H1 (cell line): ENCODE results near the gene CCP110. TPM values are rescaled to one million over a fixed set of nuclear protein-coding genes. Genes with fewer than 3 reads are reported as not detected.

Source experiments
- CTCF ChIA-PET: fragments of 300-600 bp; sonication (Branson Sonifier 250); formaldehyde crosslinking; loops from one replicate; lab custom pipeline; 2021; ENCODE audit not compliant: partially characterized antibody; lab: Charles Lee
- POLR2A ChIA-PET: fragments of 300-600 bp; sonication (Branson Sonifier 250); formaldehyde crosslinking; loops from one replicate; lab custom pipeline; 2021; ENCODE audit warnings: inconsistent platforms; ENCODE audit not compliant: partially characterized antibody; lab: Charles Lee
- DNase-seq, 2 experiments: peaks; one replicate each; pipeline versions ENCODE4 v3.0.0 to v3.0.0-alpha.2; 2010 to 2022; ENCODE audit warnings: low spot score in 2 of 2, low read depth in 1 of 2, mixed read lengths in 1 of 2
- FAIRE-seq: peaks from 2 replicates; lab custom pipeline; 2011; peaks lifted over from hg19 to GRCh38; lab: Jason Lieb, UNC
- H2AFZ ChIP-seq: 2 replicates; pipeline ENCODE4 v1.8.1; 2012; ENCODE audit warnings: low read length, inconsistent platforms
- H2AK5ac ChIP-seq: 2 replicates; pipeline ENCODE4 v1.6.1; 2013; ENCODE audit warnings: low read depth, low read length
- H2BK120ac ChIP-seq: replicated peaks from 2 replicates; pipeline ENCODE3; 2013; ENCODE audit warnings: low read depth, low read length, inconsistent platforms
- H2BK12ac ChIP-seq: 2 replicates; pipeline ENCODE4 v1.6.1; 2013; ENCODE audit warnings: low read depth, low read length
- H2BK15ac ChIP-seq: 2 replicates; pipeline ENCODE4 v1.6.1; 2013; ENCODE audit warnings: low read length
- H2BK20ac ChIP-seq: 2 replicates; pipeline ENCODE4 v1.6.1; 2013; ENCODE audit warnings: low read length
- H2BK5ac ChIP-seq: 2 replicates; pipeline ENCODE4 v1.6.1; 2013; ENCODE audit warnings: low read depth, low read length
- H3K14ac ChIP-seq: 2 replicates; pipeline ENCODE4 v1.6.1; 2013; ENCODE audit warnings: inconsistent platforms; ENCODE audit not compliant: insufficient read length
- H3K18ac ChIP-seq: 2 replicates; pipeline ENCODE4 v1.6.1; 2013; ENCODE audit warnings: low read length; ENCODE audit errors: extremely low read depth
- H3K23ac ChIP-seq: 2 replicates; pipeline ENCODE4 v1.6.1; 2013; ENCODE audit warnings: inconsistent platforms; ENCODE audit not compliant: insufficient read length
- H3K23me2 ChIP-seq: 2 replicates; pipeline ENCODE4 v1.6.1; 2013; ENCODE audit warnings: low read depth, low read length
- H3K27ac ChIP-seq: 2 replicates; pipeline ENCODE4 v1.6.1; 2011; ENCODE audit warnings: low read depth, low read length, inconsistent platforms
- H3K27me3 ChIP-seq, 4 experiments: replicated peaks in 1 of 4; 1 replicate in 1 of 4; 2 replicates in 3 of 4; pipeline versions ENCODE4 v1.6.1 to v1.8.1; 2011 to 2013; ENCODE audit warnings: low read length in 3 of 4, mild to moderate bottlenecking in 3 of 4, inconsistent platforms in 2 of 4, mixed read lengths in 2 of 4, moderate library complexity in 1 of 4; ENCODE audit not compliant: control insufficient read depth in 3 of 4, insufficient read depth in 3 of 4; ENCODE audit errors: extremely low read depth in 1 of 4
- H3K36me3 ChIP-seq, 4 experiments: 2 replicates each; pipeline versions ENCODE4 v1.6.1 to v1.8.1; 2011 to 2013; ENCODE audit warnings: mild to moderate bottlenecking in 4 of 4, low read length in 3 of 4, moderate library complexity in 2 of 4, control low read depth in 1 of 4, inconsistent platforms in 1 of 4; ENCODE audit not compliant: insufficient read depth in 4 of 4, control insufficient read depth in 2 of 4
- H3K4ac ChIP-seq: replicated peaks from 2 replicates; pipeline ENCODE3; 2013; ENCODE audit warnings: low read length, low read depth, mixed read lengths, inconsistent platforms; ENCODE audit not compliant: insufficient read length
- H3K4me1 ChIP-seq, 4 experiments: replicated peaks in 1 of 4; 1 replicate in 1 of 4; 2 replicates in 3 of 4; pipeline versions ENCODE4 v1.6.1 to v1.8.1; 2011 to 2013; ENCODE audit warnings: low read length in 3 of 4, inconsistent platforms in 2 of 4, mixed read lengths in 1 of 4; ENCODE audit not compliant: insufficient read depth in 4 of 4, control insufficient read depth in 3 of 4
- H3K4me2 ChIP-seq, 2 experiments: 2 replicates each; pipeline versions ENCODE4 v1.6.1 to v1.8.1; 2011 to 2013; ENCODE audit warnings: low read depth in 2 of 2, low read length in 2 of 2, control low read depth in 1 of 2, inconsistent platforms in 1 of 2, mild to moderate bottlenecking in 1 of 2; ENCODE audit not compliant: insufficient read depth in 1 of 2
- H3K4me3 ChIP-seq, 4 experiments: fragments of 200-600, 300-600 bp in 1 of 4; sonication (generic), shearing (Covaris generic), sonication (Bioruptor Twin) in 1 of 4; 2 replicates each; pipeline versions ENCODE4 v1.5.1 to v1.8.1; 2011 to 2016; ENCODE audit warnings: low read length in 4 of 4, low read depth in 3 of 4, control low read depth in 2 of 4, inconsistent platforms in 2 of 4, mild to moderate bottlenecking in 2 of 4, mixed read lengths in 1 of 4, moderate library complexity in 1 of 4; ENCODE audit not compliant: insufficient read depth in 2 of 4; ENCODE audit errors: extremely low read depth in 1 of 4
- H3K56ac ChIP-seq: replicated peaks from 2 replicates; pipeline ENCODE3; 2013; ENCODE audit warnings: low read depth, mild to moderate bottlenecking, mixed read lengths, low read length, inconsistent platforms; ENCODE audit not compliant: insufficient read length
- H3K79me1 ChIP-seq: 2 replicates; pipeline ENCODE4 v1.6.1; 2013; ENCODE audit warnings: low read depth, low read length, control low read depth
- H3K79me2 ChIP-seq, 2 experiments: 2 replicates each; pipeline versions ENCODE4 v1.6.1 to v1.8.1; 2012 to 2013; ENCODE audit warnings: low read length in 2 of 2, mild to moderate bottlenecking in 2 of 2, inconsistent platforms in 1 of 2; ENCODE audit not compliant: insufficient read depth in 2 of 2, control insufficient read depth in 1 of 2
- H3K9ac ChIP-seq, 4 experiments: replicated peaks in 1 of 4; 1 replicate in 1 of 4; 2 replicates in 3 of 4; pipeline versions ENCODE4 v1.6.1 to v1.8.1; 2011 to 2013; ENCODE audit warnings: low read depth in 3 of 4, low read length in 3 of 4, control low read depth in 2 of 4, mild to moderate bottlenecking in 2 of 4, moderate library complexity in 2 of 4, inconsistent platforms in 1 of 4; ENCODE audit errors: extremely low read depth in 1 of 4
- H3K9me3 ChIP-seq, 2 experiments: 2 replicates each; pipeline versions ENCODE4 v1.6.1 to v1.8.1; 2012 to 2013; ENCODE audit warnings: mild to moderate bottlenecking in 2 of 2, moderate library complexity in 2 of 2, control low read depth in 1 of 2, inconsistent platforms in 1 of 2, low read depth in 1 of 2, low read length in 1 of 2, mixed read lengths in 1 of 2; ENCODE audit not compliant: insufficient read depth in 2 of 2
- H4K20me1 ChIP-seq, 2 experiments: replicated peaks in 1 of 2; 2 replicates each; pipeline versions ENCODE3 to v1.8.1; 2011 to 2013; ENCODE audit warnings: inconsistent platforms in 2 of 2, low read length in 2 of 2, mild to moderate bottlenecking in 1 of 2; ENCODE audit not compliant: insufficient read depth in 2 of 2, control insufficient read depth in 1 of 2
- H4K5ac ChIP-seq: 2 replicates; pipeline ENCODE4 v1.6.1; 2013; ENCODE audit warnings: low read length, low read depth, mixed read lengths, inconsistent platforms; ENCODE audit not compliant: insufficient read length
- H4K8ac ChIP-seq: 2 replicates; pipeline ENCODE4 v1.8.0; 2013; ENCODE audit warnings: mild to moderate bottlenecking, moderate library complexity, low read length, inconsistent platforms; ENCODE audit not compliant: insufficient read depth; ENCODE audit errors: extremely low read depth
- H4K91ac ChIP-seq: replicated peaks from 2 replicates; pipeline ENCODE3; 2013; ENCODE audit warnings: low read length, mixed read lengths, inconsistent platforms; ENCODE audit not compliant: insufficient read length
- CHD1 ChIP-seq: IDR thresholded peaks from 2 replicates; pipeline ENCODE4 v1.6.1; 2012; ENCODE audit warnings: low read depth, low read length, improper control_type of control experiment
- EGR1 ChIP-seq: IDR thresholded peaks from 2 replicates; pipeline ENCODE4 v1.6.1; 2011; ENCODE audit warnings: low read depth, low read length, borderline replicate concordance
- EP300 ChIP-seq, 2 experiments: IDR thresholded peaks; 1 replicate in 1 of 2; 2 replicates in 1 of 2; pipeline ENCODE4 v1.6.1; 2011 to 2012; ENCODE audit warnings: low read depth in 2 of 2, low read length in 2 of 2, mild to moderate bottlenecking in 2 of 2, borderline replicate concordance in 1 of 2, inconsistent platforms in 1 of 2, moderate library complexity in 1 of 2
- SIRT6 ChIP-seq: IDR thresholded peaks from one replicate; pipeline ENCODE4 v1.7.1; 2012; ENCODE audit warnings: low read length, inconsistent platforms
- SP1 ChIP-seq: IDR thresholded peaks from 2 replicates; pipeline ENCODE4 v1.6.1; 2011; ENCODE audit warnings: low read depth, low read length
- SUZ12 ChIP-seq: fragments of 200-600 bp; sonication (generic); IDR thresholded peaks from 2 replicates; pipeline ENCODE4 v1.6.1; 2012; ENCODE audit warnings: mild to moderate bottlenecking, inconsistent platforms, low read length, moderate library complexity, mixed read lengths
- ZNF274 ChIP-seq: IDR thresholded peaks from 2 replicates; pipeline ENCODE4 v1.7.0; 2012; ENCODE audit warnings: low read length, borderline replicate concordance; ENCODE audit errors: extremely low read depth
- WGBS, 2 experiments: shearing (Covaris generic) in 1 of 2; methylation state at CpG; one replicate each; pipeline versions ENCODE4 v1.1.6 to v1.1.7; 2013 to 2015; ENCODE audit warnings: low lambda C conversion rate in 2 of 2, mixed read lengths in 2 of 2, inconsistent platforms in 1 of 2, low coverage in 1 of 2, missing lambda C conversion rate in 1 of 2; ENCODE audit not compliant: insufficient replicate concordance in 2 of 2, insufficient coverage in 1 of 2, insufficient read length in 1 of 2; ENCODE audit errors: extremely low coverage in 1 of 2, missing lambda C conversion rate in 1 of 2; 5-methylcytosine and 5-hydroxymethylcytosine counted together
- polyA plus RNA-seq, 7 experiments: library from polyadenylated mRNA; depleted of rRNA in 3 of 7; stranded (reverse) in 5 of 7; unstranded in 2 of 7; fragments of >200 nt in 5 of 7; fragments of 200-250 nt in 2 of 7; gene quantifications; 1 replicate in 5 of 7; 2 replicates in 1 of 7; 4 replicates in 1 of 7; pipeline versions ENCODE4 v1.2.1 to v1.2.3, GENCODE V29; 2011 to 2013; ENCODE audit warnings: missing spikeins in 2 of 7, mixed read lengths in 2 of 7
- total RNA-seq: library from RNA; stranded (reverse); fragmentation: NEBNext Ultra II Directional; extraction: Animal tissue kit (Norgen Biotek cat#: 25700); gene quantifications from 2 replicates; pipeline ENCODE4 v1.2.1, GENCODE V29; 2021
- TF ChIP-seq, protein P1 (sequence below), 3 experiments: IDR thresholded peaks; 1 replicate in 2 of 3; 2 replicates in 1 of 3; pipeline versions ENCODE4 v1.5.1 to v1.6.1; 2011; ENCODE audit warnings: low read length in 3 of 3, mild to moderate bottlenecking in 3 of 3, inconsistent platforms in 2 of 3, low read depth in 1 of 3, moderate library complexity in 1 of 3; ENCODE audit not compliant: insufficient read depth in 1 of 3; ENCODE audit errors: control extremely low read depth in 1 of 3

The CCP110 gene
- total and polyA plus RNA-seq, 2 of the 8 experiments (the other 6 are each of a cell fraction or from before 2014, with no cell fraction given): 3.2 to 19.8 TPM

DNA sequence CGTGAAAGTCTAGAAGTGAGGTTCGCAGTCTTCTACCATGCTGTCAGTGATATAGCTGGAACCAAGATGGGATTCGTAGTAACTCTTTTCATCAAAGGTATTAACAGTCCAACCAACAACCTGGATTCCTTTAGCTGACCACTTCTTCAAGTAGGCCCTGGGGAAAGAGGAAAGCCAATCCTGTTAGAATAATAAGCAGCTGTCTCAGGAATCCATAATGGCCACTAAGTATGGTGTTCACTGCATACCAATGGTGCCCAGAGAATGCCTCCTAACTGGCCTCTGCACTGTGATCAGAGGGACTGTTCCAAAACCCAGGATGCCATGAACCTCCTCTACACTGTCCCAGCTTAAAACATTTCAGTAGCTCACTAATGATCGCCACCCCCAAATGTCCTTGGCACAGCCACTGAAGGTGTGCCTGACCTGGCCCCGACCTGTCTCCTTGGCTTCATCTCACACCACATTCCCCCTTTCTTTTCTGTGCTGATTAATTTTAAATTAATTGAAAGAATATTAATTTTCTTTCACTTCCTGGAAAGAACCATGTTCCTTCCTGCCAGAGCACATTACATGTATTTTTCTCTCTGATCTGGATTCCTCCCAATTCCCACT lies 20.2 kb upstream of the CCP110 start:
- Histone ChIP-seq H4K8ac (no peak overlapping the region), H2BK12ac (no peak overlapping the region), H3K14ac (no peak overlapping the region), H2AFZ (no peak overlapping the region), H2AK5ac (no peak overlapping the region), H3K4me2 (no peak overlapping the region), H3K9ac (no peak overlapping the region), H2BK120ac (no peak overlapping the region), H3K4ac (no peak overlapping the region), H3K79me2 (no peaks in the 10 kb centered on the region), H3K36me3 (peaks cover 5 to 57% (median 41%) of the 10 kb centered on the region in 4 experiments), H2BK15ac (no peak overlapping the region), H3K56ac (no peak overlapping the region), H3K23me2 (no peaks in the 10 kb centered on the region), H3K27ac (no peak overlapping the region), H3K18ac (no peak overlapping the region), H4K20me1 (peaks cover 0 to 4% of the 10 kb centered on the region in 2 experiments), H3K79me1 (no peaks in the 10 kb centered on the region; the same call in 1 of the 2 replicates), H4K91ac (no peak overlapping the region), H2BK20ac (no peak overlapping the region), H3K27me3 (no peaks in the 10 kb centered on the region), H3K4me1 (no peaks in the 10 kb centered on the region), H2BK5ac (no peak overlapping the region), H4K5ac (no peak overlapping the region), H3K23ac (no peak overlapping the region), H3K9me3 (no peaks in the 10 kb centered on the region), H3K4me3 (no peak overlapping the region)
- FAIRE-seq: no peak
- ChIA-PET CTCF (interaction anchor here (0.8 to 9.0 kb wide), 31 partner anchors 9 to 584 kb away, joined by 3 to 113 read pairs (median 5); partner anchors contain the start of gene CCP110), POLR2A (interaction anchor here (0.8 to 1.8 kb wide), 3 partner anchors 36 to 66 kb away, joined by 3 to 5 read pairs (median 3); partner anchors contain the start of gene VPS35L)
- DNase-seq: no peak
- 87% methylated on average over 5 of the region's 5 CpGs; no CpG with 5 or more reads in 1 of the 2 experiments for WGBS, 2 experiments
- TF ChIP-seq EP300 (IDR thresholded peaks at IDR 0.05; ENCODE audit: borderline replicate concordance in 1 of 2, low read depth in 2 of 2, low read length in 2 of 2): no peak
- no peak for TF ChIP-seq ZNF274
- TF ChIP-seq SIRT6: no peak
- no peak for TF ChIP-seq EGR1
- TF ChIP-seq CHD1: no peak
- TF ChIP-seq SUZ12: no peak
- TF ChIP-seq, protein P1, sequence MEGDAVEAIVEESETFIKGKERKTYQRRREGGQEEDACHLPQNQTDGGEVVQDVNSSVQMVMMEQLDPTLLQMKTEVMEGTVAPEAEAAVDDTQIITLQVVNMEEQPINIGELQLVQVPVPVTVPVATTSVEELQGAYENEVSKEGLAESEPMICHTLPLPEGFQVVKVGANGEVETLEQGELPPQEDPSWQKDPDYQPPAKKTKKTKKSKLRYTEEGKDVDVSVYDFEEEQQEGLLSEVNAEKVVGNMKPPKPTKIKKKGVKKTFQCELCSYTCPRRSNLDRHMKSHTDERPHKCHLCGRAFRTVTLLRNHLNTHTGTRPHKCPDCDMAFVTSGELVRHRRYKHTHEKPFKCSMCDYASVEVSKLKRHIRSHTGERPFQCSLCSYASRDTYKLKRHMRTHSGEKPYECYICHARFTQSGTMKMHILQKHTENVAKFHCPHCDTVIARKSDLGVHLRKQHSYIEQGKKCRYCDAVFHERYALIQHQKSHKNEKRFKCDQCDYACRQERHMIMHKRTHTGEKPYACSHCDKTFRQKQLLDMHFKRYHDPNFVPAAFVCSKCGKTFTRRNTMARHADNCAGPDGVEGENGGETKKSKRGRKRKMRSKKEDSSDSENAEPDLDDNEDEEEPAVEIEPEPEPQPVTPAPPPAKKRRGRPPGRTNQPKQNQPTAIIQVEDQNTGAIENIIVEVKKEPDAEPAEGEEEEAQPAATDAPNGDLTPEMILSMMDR (IDR thresholded peaks at IDR 0.05; ENCODE audit: control extremely low read depth in 1 of 3, insufficient read depth in 1 of 3, low read depth in 1 of 3, low read length in 3 of 3): no peak
- TF ChIP-seq SP1: no peak
